ENCODE results near the gene THRAP3.
"Not testable (repeated sequence)": the region's sequence is repeated elsewhere in the genome, so short reads cannot be mapped to it uniquely, and the experiment has no call there.

THRAP3 gene

GRCh38 chr1:36183309-36183856 lies 40.9 kb upstream of the THRAP3 start:
- DNase-seq (ENCODE audit: insufficient read length): no peak
- no peak for FAIRE-seq
- no peak for TF ChIP-seq TAF1 (IDR thresholded peaks at IDR 0.05; ENCODE audit: borderline replicate concordance, low read depth, low read length)

DNA sequence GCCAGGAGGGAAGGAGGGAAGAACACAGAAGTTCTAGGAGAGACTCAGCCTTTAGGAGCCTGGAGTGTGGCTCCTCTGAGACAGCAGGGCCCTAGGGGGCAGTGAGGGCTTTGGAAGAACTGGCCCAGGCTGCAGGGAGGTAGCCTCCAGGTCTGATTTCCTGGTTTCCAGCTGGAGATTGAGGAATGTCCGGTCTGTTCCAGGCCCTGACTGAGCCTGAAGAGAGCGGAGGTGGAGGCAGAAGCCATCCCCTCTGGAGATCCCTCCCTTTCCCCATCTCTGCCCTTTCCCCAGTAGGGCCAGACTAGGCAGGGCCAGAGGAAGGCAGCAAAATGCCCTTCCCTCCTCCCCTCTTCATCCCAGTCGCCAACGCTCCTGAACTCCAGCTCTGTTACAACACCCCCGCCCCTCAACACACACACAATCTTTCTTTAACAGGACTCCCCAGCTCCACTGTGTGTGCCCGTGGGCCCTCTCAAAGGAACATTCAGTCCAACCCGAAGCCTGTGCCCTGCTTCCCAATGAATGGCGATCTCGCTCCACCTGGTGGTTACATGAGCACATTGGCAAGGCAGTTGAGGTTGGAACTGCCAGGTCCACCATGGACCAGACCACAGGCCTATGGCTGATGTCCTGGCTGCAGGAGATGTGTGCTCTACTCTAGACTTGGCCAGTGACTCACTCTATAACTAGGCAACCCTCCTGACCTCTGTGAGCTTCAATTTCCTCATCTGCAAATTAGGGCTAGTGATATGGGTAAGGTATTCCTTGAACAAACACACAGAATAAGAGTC lies 36.2 kb upstream of the THRAP3 start:
- peak; percentile 64 for DNase-seq (ENCODE audit: insufficient read length)
- peak; percentile 97 for FAIRE-seq
- no peak for TF ChIP-seq POLR2AphosphoS5 (IDR thresholded peaks at IDR 0.05; ENCODE audit: low read depth, low read length)
- TF ChIP-seq POLR2A (IDR thresholded peaks at IDR 0.05; ENCODE audit: low read depth, low read length): no peak

DNA sequence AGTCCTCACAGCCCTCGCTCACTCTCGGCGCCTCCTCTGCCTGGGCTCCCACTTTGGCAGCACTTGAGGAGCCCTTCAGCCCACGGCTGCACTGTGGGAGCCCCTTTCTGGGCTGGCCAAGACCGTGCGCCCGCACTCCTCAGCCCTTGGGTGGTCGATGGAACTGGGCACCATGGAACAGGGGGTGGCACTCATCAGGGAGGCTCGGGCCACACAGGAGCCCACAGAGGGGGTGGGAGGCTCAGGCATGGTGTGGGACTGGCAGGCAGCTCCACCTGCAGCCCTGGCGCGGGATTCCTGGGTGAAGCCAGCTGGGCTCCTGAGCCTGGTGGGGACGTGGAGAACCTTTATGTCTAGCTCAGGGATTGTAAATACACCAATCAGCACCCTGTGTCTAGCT lies 27.4 kb upstream of the THRAP3 start:
- DNase-seq (ENCODE audit: insufficient read length); FAIRE-seq: not testable (repeated sequence)

DNA sequence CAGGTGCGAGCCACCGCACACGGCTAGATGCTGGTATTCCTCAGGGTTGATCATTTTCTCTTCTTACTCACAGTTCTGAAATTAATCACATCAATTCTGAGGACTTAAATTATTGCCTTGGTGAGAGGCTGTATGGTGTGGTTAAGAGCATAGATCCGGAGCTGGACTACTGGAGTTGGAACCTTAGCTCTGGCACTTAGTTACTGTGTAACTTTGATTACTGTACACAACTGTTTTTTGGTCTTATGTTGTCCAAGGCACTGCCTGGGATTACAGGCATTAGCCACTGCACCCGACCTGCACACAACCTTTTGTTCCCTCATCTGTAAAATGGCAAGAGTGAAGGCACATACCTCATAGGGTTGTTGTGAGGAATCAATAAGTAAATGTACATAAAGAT lies 25.6 kb upstream of the THRAP3 start:
- TF ChIP-seq POLR2A (IDR thresholded peaks at IDR 0.05; ENCODE audit: low read depth, low read length) (no peak), POLR2AphosphoS5 (IDR thresholded peaks at IDR 0.05; ENCODE audit: low read depth, low read length) (no peak), TAF1 (IDR thresholded peaks at IDR 0.05; ENCODE audit: borderline replicate concordance, low read depth, low read length) (no peak)
- no peak for FAIRE-seq
- no peak for DNase-seq (ENCODE audit: insufficient read length)

DNA sequence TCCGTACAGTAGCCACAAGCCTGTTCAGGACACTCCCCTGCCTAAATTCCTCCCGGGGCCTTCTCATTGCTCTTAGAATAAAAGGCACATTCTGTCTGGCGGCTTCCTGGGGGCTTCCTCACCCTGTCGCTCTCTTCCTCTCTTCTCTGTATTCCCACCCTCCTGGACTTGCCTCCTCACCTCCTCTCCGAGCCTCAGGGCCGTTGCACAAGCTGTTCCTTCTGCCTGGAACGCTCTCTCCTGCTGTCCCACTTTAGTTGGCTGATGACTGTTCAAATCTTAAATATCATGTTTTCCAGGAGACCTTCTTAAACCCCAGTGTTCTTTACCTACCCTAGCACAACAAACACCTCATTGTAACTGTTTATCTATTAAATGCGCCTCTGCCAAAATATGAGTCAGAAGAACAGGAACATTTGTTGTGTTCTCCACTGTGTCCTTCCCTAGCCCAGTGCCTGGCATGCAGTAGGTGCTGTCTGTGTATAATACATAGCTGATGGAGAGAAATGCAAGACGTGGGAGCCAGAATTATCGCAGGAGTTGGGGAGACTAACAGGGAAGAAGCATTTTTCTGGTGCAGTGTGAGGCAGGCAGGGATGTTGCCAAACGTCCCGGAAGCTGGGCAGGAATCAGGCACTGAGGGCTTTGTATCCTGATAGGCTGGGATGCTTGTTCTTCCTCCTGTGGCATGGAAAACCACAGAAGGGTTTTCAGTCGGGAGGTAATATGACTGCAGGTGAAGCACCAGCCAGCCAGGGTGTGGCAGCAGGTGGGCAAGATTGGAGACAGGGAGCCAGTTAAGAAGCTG lies 24.1 kb upstream of the THRAP3 start:
- no peak for DNase-seq (ENCODE audit: insufficient read length)
- no peak for FAIRE-seq
- no peak for TF ChIP-seq POLR2AphosphoS5 (IDR thresholded peaks at IDR 0.05; ENCODE audit: low read depth, low read length)
- no peak for TF ChIP-seq TAF1 (IDR thresholded peaks at IDR 0.05; ENCODE audit: borderline replicate concordance, low read depth, low read length)
- TF ChIP-seq POLR2A (IDR thresholded peaks at IDR 0.05; ENCODE audit: low read depth, low read length): no peak

DNA sequence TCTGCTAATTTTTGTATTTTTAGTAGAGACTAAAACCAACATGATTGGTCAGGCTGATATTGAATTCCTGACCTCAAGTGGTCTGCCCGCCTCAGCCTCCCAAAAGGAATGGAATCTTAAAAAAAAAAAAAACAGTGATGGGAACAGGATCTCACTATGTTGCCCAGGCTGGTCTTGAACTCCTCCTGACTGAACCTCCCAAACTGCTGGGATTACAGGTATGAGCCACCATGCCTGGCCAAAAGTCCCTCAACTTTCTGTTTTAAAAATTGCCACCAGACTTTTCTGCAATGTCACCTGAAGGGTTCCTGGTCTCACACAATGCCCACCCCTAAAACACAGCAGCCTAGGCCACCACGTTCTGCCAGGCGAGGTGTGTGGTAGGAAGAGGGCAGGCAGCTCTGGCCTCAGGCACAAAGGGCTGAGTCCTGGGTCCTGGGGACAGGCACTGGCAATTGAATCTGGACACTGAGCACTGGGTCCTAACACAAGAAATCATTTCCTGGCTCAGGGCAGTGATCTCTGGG lies 21.2 kb upstream of the THRAP3 start:
- FAIRE-seq (no peak), DNase-seq (ENCODE audit: insufficient read length) (no peak)
- TF ChIP-seq POLR2A (IDR thresholded peaks at IDR 0.05; ENCODE audit: low read depth, low read length) (no peak), POLR2AphosphoS5 (IDR thresholded peaks at IDR 0.05; ENCODE audit: low read depth, low read length) (no peak), TAF1 (IDR thresholded peaks at IDR 0.05; ENCODE audit: borderline replicate concordance, low read depth, low read length) (no peak)

GRCh38 chr1:36203554-36204346 lies 20.5 kb upstream of the THRAP3 start:
- DNase-seq (ENCODE audit: insufficient read length): no peak
- no peak for FAIRE-seq
- no peak for TF ChIP-seq POLR2A (IDR thresholded peaks at IDR 0.05; ENCODE audit: low read depth, low read length)
- no peak for TF ChIP-seq TAF1 (IDR thresholded peaks at IDR 0.05; ENCODE audit: borderline replicate concordance, low read depth, low read length)
- no peak for TF ChIP-seq POLR2AphosphoS5 (IDR thresholded peaks at IDR 0.05; ENCODE audit: low read depth, low read length)

DNA sequence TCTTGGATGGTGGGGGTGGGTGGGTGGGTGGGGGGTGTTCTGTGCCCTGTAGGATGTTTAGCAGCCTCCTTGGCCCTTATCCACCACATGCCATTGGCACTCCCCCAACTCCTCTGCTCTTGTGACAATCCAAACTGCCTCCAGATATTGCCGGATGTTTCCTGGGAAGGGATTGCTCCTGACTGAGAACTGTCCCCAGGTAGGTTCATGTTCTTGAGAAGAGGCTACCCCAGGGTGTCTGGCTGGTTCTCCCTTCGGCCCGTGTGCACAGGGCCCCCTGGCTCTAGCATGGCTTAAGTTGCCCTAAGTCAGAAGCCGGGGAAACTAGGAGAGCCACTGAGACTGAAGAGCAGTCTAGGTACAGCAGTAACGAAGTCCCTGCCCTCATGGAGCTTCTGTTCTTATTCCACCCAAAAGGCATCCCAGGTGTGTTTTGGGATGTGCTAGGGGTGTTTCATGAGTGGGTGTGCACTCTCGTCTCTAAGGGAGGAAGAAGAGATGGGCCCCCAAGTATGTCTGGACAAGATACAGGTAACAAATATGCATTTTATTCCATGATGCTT lies 19.8 kb upstream of the THRAP3 start:
- FAIRE-seq (no peak), DNase-seq (ENCODE audit: insufficient read length) (no peak)
- no peak for TF ChIP-seq TAF1 (IDR thresholded peaks at IDR 0.05; ENCODE audit: borderline replicate concordance, low read depth, low read length)
- no peak for TF ChIP-seq POLR2A (IDR thresholded peaks at IDR 0.05; ENCODE audit: low read depth, low read length)
- no peak for TF ChIP-seq POLR2AphosphoS5 (IDR thresholded peaks at IDR 0.05; ENCODE audit: low read depth, low read length)

DNA sequence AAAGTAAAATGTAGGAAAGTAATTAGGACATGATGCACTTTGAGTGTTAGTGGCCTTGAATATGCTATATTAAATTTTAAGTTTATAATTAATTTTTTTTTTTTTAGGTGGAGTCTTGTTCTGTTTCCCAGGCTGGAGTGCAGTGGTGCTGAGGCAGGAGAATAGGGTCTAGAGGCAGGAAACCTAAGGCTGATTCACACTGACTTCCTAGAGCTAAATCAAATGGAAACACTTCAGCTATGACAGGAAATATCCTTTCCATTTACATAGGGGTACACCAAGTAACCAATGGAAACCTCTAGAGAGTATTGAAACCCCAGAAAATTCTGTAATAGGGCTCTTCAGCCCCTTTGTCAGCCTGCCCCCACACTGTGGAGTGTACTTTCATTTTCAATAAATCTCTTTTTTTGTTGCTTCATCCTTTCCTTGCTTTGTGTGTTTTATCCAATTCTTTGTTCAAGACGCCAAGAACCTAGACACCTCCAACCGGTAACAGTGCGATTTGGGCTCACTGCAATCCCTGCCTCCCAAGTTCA lies 17.9 kb upstream of the THRAP3 start:
- DNase-seq (ENCODE audit: insufficient read length) (no peak), FAIRE-seq (no peak)
- TF ChIP-seq TAF1 (IDR thresholded peaks at IDR 0.05; ENCODE audit: borderline replicate concordance, low read depth, low read length) (no peak), POLR2AphosphoS5 (IDR thresholded peaks at IDR 0.05; ENCODE audit: low read depth, low read length) (no peak), POLR2A (IDR thresholded peaks at IDR 0.05; ENCODE audit: low read depth, low read length) (no peak)

DNA sequence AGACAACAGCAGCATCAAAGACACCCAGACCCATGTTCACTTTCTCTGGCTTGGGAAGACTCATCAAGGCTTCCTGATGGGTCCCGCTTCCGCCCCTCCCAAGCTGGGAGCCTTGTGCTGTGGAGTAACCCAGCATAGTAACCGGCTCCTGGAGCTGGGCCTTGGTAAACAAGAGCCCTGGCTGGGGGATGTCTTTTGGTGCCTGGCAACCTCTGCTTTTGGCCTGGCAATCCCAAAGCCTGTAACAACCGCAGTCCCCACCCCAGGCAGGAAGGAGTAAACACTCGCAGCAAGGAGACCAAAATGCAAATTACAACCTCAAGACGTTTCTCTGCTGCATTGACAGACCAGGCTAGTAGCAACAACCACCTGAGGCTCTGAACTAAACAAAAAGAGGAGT lies 16.9 kb upstream of the THRAP3 start:
- DNase-seq (ENCODE audit: insufficient read length) (no peak), FAIRE-seq (no peak)
- TF ChIP-seq POLR2A (IDR thresholded peaks at IDR 0.05; ENCODE audit: low read depth, low read length) (no peak), TAF1 (IDR thresholded peaks at IDR 0.05; ENCODE audit: borderline replicate concordance, low read depth, low read length) (no peak)

Data from GM12892 (cell line).